Measurements from ENCODE around the gene SPTAN1. TPM values are rescaled to one million over a fixed set of nuclear protein-coding genes. Genes with fewer than 3 reads are reported as not detected.
A peak's percentile ranks its signal among the peaks of the same experiment; 100 is the strongest.
"Not testable (repeated sequence)": the region's sequence is repeated elsewhere in the genome, so short reads cannot be mapped to it uniquely, and the experiment has no call there.

Gene SPTAN1
- total RNA-seq, 2 donors from 2014 or later = 248 to 277 TPM

- intact Hi-C loops (cut with DNase I, micrococcal nuclease) = no loop called here
- ATAC-seq (no peak), DNase-seq (peak; percentile 21 to 42)
Measured at GRCh38 chr9:128550770-128551656, 1.4 kb upstream of the SPTAN1 start.

GRCh38 chr9:128551657-128552152 is 682 bp upstream of the SPTAN1 start:
- intact Hi-C loops (cut with DNase I, micrococcal nuclease) = no loop called here
- ATAC-seq (no peak), DNase-seq (no peak)

DNA sequence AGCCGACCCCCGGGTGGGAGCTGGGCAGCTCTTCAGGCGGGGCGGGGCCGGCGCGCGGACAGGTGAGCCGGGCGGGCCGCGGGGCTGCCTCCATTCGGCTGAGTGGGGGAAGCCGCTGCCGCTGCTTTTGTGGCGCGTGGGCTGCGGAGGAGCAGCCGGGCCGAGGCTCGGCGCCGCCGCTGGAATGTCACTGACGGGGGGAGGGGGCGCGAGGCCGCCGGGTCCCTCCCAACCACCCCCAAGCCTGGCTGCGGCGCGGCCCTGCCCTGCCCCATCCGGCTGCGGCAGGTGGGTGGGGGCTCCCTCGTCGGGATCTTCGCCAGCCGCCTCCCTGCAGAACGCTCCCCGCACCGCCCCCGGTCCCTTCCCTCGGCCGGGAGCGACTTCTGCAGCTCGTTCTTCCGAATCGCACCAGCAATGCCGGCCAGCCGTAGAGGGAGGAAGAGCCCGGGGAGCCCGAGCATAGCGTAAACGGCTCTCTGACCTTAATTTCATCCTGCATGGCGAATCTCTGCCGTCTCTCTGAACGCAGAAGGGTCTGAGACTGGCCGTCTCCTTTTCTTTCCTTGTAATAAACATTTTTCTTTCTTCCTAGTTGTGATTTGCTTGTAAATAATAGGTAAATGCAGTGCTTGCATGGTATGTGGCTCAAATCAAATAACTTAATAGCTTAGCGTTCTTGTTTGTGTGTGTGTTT is 505 bp downstream of the SPTAN1 start:
- DNase-seq (peak; percentile 53 to 73), ATAC-seq (peak; percentile 54)
- intact Hi-C loops (cut with DNase I, micrococcal nuclease) = no loop called here

- intact Hi-C loops (cut with DNase I, micrococcal nuclease) = no loop called here
- no peak for ATAC-seq
- DNase-seq = no peak
Measured at GRCh38 chr9:128553728-128554127, 1.3 kb downstream of the SPTAN1 start.

GRCh38 chr9:128554155-128554862 is 1.9 kb downstream of the SPTAN1 start:
- DNase-seq (peak; percentile 21 to 40), ATAC-seq (no peak)
- intact Hi-C loops (cut with DNase I, micrococcal nuclease) = no loop called here

DNA sequence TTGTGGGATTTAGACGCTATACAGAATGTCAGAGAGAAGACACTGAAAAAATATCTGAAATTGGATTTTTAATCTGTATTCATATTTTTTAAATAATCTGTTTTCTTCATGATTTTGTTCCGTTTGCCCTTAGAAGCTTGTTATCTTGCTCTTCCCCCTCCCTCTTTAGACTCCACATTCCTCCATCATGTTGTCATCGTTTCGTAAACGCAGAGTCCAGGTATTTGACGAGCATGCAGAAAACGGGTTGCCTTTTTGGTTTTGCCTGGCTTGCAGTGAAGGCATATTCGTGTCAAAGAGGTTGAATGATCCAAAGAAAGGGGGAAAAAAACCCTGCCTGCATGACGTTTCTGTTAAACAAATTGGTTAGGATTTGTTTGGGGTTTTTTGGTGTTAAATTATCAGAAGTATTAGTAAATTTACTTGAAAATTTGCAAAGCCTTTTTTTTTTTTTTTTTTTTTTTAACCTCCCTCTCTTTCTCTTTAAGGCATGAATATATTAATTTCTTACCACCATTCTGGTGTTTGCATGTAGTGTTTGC is 2.9 kb downstream of the SPTAN1 start:
- ATAC-seq (no peak), DNase-seq (no peak)
- intact Hi-C loops (cut with DNase I, micrococcal nuclease) = no loop called here

DNA sequence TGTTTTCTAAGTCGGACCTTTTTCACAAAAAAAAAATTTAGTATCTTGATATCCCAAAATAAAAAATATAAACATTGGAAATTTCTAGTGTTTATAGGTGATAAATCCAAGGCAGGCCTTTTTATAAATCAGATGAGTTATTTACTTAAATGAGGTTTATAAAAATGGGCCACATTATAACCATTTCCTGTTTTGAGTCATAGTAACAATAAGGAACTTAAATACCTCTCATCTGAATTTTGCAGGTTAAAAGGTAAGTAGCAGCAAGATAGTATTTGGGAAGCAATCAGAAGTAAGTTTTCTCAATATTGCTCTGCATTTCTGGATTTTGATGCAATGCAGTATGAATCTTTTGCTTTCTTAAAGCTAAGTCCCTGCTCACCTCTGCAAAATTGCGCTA is 3.9 kb downstream of the SPTAN1 start:
- ATAC-seq (peak; percentile 21), DNase-seq (no peak)
- intact Hi-C loops (cut with DNase I, micrococcal nuclease) = no loop called here

GRCh38 chr9:128556926-128557634 is 4.7 kb downstream of the SPTAN1 start:
- intact Hi-C loops (cut with DNase I, micrococcal nuclease) = no loop called here
- ATAC-seq (no peak), DNase-seq (no peak)

DNA sequence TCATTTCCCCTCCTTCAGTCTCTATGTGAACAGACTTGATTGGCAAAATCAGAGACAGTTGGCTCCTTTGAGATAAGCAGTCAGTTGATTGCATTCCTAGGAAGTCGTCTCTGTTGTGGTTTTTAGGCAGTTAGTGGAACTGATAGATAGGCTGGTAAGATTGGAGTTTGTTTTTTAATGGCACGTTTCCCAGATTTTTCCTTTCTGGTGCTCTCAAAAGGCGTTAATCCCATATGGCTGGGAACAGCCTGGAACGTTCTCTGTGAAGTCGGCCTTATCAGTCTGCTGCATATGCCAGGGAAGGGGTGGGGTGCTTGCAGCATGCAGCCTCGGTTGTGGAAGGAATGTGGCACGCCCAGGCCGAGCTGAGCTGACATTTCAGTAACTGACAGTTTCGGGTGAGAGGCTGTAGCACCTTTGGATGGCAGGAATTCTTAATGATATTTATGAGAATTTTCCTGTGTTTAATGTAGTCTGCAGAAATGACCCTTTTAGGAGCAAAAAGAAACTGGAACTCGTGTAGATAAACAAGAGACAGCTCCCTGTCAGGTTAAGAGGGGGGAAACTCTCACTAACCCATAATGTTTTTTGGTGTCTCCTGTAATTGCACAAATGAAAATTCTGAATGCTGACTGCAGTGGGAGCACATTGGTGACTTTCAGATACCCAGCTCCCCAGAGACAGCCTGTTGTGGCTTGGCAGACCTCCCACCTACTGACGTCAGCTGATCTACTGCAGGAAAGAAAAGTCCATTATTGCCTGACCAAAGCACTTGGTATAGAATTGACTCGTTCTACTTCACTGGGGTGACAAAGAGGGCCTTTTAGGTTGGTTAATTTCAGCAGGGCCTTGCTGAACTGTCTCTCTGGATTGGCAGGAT is 6.3 kb downstream of the SPTAN1 start:
- DNase-seq (peak; percentile 79 to 89), ATAC-seq (peak; percentile 90)
- intact Hi-C loops (cut with DNase I, micrococcal nuclease) = no loop called here

GRCh38 chr9:128565578-128565977 is 13.2 kb downstream of the SPTAN1 start:
- no peak for DNase-seq
- ATAC-seq = peak; percentile 87
- intact Hi-C loops (cut with DNase I, micrococcal nuclease) = no loop called here

DNA sequence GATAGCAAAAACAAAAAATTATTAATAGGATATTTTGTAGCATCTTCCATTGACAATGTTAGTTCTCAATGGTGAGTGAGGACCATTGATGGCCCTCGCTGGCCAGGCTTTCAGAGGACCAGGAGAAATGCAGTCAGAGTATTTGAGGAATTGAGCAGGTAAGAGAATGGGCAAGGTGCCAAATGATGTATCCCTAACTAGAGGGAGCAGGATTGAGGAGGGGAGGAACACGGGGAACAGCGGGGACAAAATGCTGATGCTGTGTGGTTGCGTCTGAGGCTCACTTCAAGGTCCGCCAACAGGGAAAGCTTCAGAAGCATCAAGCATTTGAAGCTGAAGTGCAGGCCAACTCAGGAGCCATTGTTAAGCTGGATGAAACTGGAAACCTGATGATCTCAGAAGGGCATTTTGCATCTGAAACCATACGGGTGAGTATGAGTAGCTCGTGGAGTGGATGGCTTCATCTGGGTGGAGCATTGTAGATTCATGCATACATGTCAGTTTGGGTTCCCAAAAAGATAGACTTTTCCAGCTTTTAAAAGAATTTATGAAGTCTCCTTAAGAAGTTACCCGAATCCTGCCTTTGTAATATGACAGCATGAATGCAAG is 16.2 kb downstream of the SPTAN1 start:
- no peak for ATAC-seq
- DNase-seq = no peak
- intact Hi-C loops (cut with DNase I, micrococcal nuclease) = no loop called here

DNA sequence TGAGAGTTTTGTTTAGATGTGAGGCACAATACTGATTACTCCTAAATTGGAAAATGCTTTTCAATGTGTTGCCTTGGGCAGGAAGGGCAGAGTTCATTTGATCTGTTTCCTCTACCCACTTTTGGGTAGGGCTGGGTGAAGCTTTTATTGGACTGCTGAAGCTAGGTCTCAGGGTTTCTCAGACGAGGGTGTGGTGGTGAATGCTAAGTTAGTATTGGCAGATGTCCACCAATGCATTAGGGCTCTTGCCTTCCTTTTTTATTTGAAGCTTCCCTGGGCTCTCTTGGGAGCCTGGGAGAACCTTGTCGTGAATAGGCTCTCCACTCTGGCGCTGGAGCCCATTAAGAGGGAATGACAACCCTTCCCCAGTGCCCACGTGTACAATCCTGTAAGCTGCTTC is 23.1 kb downstream of the SPTAN1 start:
- DNase-seq (peak; percentile 34 to 68), ATAC-seq (peak; percentile 97)
- intact Hi-C loops (cut with DNase I, micrococcal nuclease) = no loop called here

- ATAC-seq (no peak), DNase-seq (no peak)
- intact Hi-C loops (cut with DNase I, micrococcal nuclease) = no loop called here
Measured at GRCh38 chr9:128575916-128576315, 23.5 kb downstream of the SPTAN1 start.

- ATAC-seq (no peak), DNase-seq (no peak)
- intact Hi-C loops (cut with DNase I, micrococcal nuclease) = no loop called here
Measured at GRCh38 chr9:128577206-128577605, 24.8 kb downstream of the SPTAN1 start.

DNA sequence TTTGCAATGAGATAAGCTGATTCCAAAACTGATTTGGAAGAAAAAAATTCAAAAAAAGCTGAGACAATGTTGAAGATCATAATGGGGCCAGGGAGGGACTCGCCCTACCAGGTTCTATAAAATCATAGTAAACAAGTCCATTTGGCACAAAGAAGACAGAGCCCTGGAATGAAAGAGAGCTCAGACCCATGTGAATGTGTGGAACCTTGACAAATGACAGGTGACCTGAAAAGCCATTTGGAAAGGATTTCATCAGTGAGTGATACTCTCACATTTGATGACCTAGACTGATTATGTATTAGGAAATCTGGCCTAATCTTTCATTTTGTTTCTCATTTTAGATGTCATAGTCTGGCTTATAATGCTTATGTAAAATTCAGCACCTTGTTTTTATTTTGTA is 26.8 kb downstream of the SPTAN1 start:
- intact Hi-C loops (cut with DNase I, micrococcal nuclease) = no loop called here
- ATAC-seq (no peak), DNase-seq (no peak)

GRCh38 chr9:128580731-128581130 is 28.3 kb downstream of the SPTAN1 start:
- ATAC-seq = no peak
- no peak for DNase-seq
- intact Hi-C loops (cut with DNase I, micrococcal nuclease) = no loop called here

DNA sequence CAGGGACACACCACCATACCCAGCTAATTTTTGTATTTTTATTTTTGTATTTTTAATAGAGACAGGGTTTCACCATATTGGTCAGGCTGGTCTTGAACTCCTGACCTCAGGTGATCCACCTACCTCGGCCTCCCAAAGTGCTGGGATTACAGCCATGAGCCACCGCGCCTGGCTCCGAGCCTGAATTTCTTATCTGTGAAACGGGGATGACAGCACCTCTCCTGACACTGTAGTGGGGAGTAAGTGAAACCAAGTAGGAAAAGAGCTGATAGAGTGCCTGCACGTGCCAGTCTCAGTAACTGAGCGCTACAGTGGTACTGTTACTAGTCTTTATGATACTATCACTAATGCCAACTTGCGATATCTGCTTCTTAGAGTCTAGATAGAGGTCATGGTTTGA is 32.8 kb downstream of the SPTAN1 start:
- DNase-seq; intact Hi-C loops (cut with DNase I, micrococcal nuclease); ATAC-seq: not testable (repeated sequence)

Data from left colon (tissue), 2 donors.